Type B pancreatic cell (in vitro differentiated cells): ENCODE results near the gene BABAM1. TPM values are rescaled to one million over a fixed set of nuclear protein-coding genes. Genes with fewer than 3 reads are reported as not detected.

Experiments
- DNase-seq: peaks from one replicate; pipeline ENCODE4 v3.0.0; 2021; ENCODE audit warnings: mixed read lengths; ENCODE audit not compliant: unreplicated experiment; ENCODE audit errors: extremely low spot score
- H3K27ac Mint-ChIP-seq: 2 replicates; pipeline ENCODE4 v1.8.0; 2021; ENCODE audit warnings: mild to moderate bottlenecking, mixed read lengths
- H3K27me3 Mint-ChIP-seq: 2 replicates; pipeline ENCODE4 v1.8.0; 2021; ENCODE audit warnings: mixed read lengths
- H3K36me3 Mint-ChIP-seq: 2 replicates; pipeline ENCODE4 v1.8.0; 2021; ENCODE audit warnings: mixed read lengths
- H3K4me1 Mint-ChIP-seq: one replicate; pipeline ENCODE4 v1.8.0; 2021; ENCODE audit warnings: mixed read lengths; ENCODE audit not compliant: unreplicated experiment
- H3K4me3 Mint-ChIP-seq: 2 replicates; pipeline ENCODE4 v1.8.0; 2021; ENCODE audit warnings: mild to moderate bottlenecking, mixed read lengths
- H3K9me3 Mint-ChIP-seq: 2 replicates; pipeline ENCODE4 v1.8.0; 2021; ENCODE audit warnings: mixed read lengths
- CTCF ChIP-seq: fragments of 200-600 bp; sonication (generic); conservative IDR thresholded peaks from 2 replicates; pipeline ENCODE4 v1.5.0; 2021; ENCODE audit warnings: antibody characterized with exemption, mild to moderate bottlenecking
- total RNA-seq: library from RNA; stranded (reverse); gene quantifications from 2 replicates; pipeline ENCODE4 v1.2.1, GENCODE V29; 2021; ENCODE audit warnings: low replicate concordance

Gene BABAM1
- total RNA-seq, 1 donor from 2014 or later = 93.3 TPM

GRCh38 chr19:17282488-17283125, 15.4 kb downstream of the BABAM1 start:
- Mint-ChIP-seq H3K27ac (no peak overlapping the region), H3K4me1 (no peaks in the 10 kb centered on the region), H3K4me3 (peak overlapping the region; percentile 82), H3K9me3 (no peaks in the 10 kb centered on the region), H3K36me3 (no peaks in the 10 kb centered on the region), H3K27me3 (peaks cover 3% of the 10 kb centered on the region)
- peak; percentile 97 for TF ChIP-seq CTCF
- DNase-seq = peak; percentile 92

GRCh38 chr19:17283504-17283996, 16.3 kb downstream of the BABAM1 start:
- TF ChIP-seq CTCF = no peak
- no peak overlapping the region for H3K27ac Mint-ChIP-seq
- H3K9me3 Mint-ChIP-seq = no peaks in the 10 kb centered on the region
- peak overlapping the region; percentile 60 for H3K4me3 Mint-ChIP-seq
- DNase-seq = no peak
- peaks cover 3% of the 10 kb centered on the region for H3K27me3 Mint-ChIP-seq
- no peaks in the 10 kb centered on the region for H3K4me1 Mint-ChIP-seq
- H3K36me3 Mint-ChIP-seq = no peaks in the 10 kb centered on the region

- H3K9me3 Mint-ChIP-seq = no peaks in the 10 kb centered on the region
- no peak overlapping the region for H3K4me3 Mint-ChIP-seq
- no peak for TF ChIP-seq CTCF
- no peak overlapping the region for H3K27ac Mint-ChIP-seq
- H3K27me3 Mint-ChIP-seq = peaks cover 3% of the 10 kb centered on the region
- H3K4me1 Mint-ChIP-seq = no peaks in the 10 kb centered on the region
- no peak for DNase-seq
- H3K36me3 Mint-ChIP-seq = no peaks in the 10 kb centered on the region
These were observed 18.3 kb downstream of the BABAM1 start for GRCh38 chr19:17285415-17286135.

DNA sequence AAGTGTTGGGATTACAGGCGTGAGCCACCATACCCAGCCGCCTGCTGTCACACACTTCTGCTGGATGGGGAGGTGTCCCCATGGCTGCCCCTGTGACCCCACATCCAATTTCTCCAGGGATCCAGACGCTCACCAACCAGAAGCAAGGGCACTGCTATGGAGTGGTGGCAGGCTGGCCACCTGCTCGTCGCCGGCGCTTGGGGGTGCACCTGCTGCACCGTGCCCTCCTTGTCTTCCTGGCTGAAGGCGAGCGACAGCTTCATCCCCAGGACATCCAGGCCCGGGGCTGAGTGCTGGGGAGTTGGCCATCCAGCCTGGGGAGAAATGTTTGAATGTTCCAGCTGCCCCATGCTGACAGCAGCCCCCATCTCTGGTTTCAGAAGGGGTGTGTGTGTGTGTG, 19.0 kb downstream of the BABAM1 start:
- Mint-ChIP-seq H3K4me3 (no peak overlapping the region), H3K27me3 (peaks cover 3% of the 10 kb centered on the region), H3K9me3 (no peaks in the 10 kb centered on the region), H3K36me3 (no peaks in the 10 kb centered on the region), H3K4me1 (no peaks in the 10 kb centered on the region), H3K27ac (no peak overlapping the region)
- DNase-seq = no peak
- TF ChIP-seq CTCF = no peak

DNA sequence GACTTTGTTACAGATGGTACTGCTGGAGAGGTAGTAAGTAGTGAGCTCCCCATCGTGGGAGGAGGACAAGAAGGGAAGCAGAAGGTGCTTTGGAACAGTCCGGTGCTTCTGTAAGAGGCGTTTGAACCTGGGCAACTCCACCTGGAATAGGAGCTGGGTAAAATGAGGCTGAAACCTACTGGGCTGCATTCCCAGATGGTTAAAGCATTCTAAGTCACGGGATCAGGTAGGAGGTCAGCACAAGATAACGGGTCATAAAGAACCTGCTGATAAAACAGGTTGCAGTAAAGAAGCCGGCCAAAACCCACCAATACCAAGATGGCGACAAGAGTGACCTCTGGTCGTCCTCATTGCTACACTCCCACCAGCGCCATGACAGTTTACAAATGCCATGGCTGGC, 19.5 kb downstream of the BABAM1 start:
- DNase-seq = no peak
- H3K4me3 Mint-ChIP-seq = no peak overlapping the region
- no peaks in the 10 kb centered on the region for H3K9me3 Mint-ChIP-seq
- no peak for TF ChIP-seq CTCF
- peaks cover 3% of the 10 kb centered on the region for H3K27me3 Mint-ChIP-seq
- H3K4me1 Mint-ChIP-seq = no peaks in the 10 kb centered on the region
- H3K36me3 Mint-ChIP-seq = no peaks in the 10 kb centered on the region
- H3K27ac Mint-ChIP-seq = no peak overlapping the region
